WTC11 (cell line): ENCODE data around the gene SMIM41. TPM values are rescaled to one million over a fixed set of nuclear protein-coding genes. Genes with fewer than 3 reads are reported as not detected.

Experiments used
- ATAC-seq: fragments of 200-7000 bp; cut with Tn5 transposase; 2 replicates; pipeline ENCODE4 v1.10.0; 2021; ENCODE audit warnings: mild to moderate bottlenecking, moderate library complexity
- CTCF ChIA-PET: fragments of 300-600 bp; sonication (Branson Sonifier 250); formaldehyde crosslinking; loops from one replicate; lab custom pipeline; 2021; ENCODE audit warnings: antibody characterized with exemption; lab: Charles Lee
- POLR2A ChIA-PET: fragments of 350-600 bp; sonication (Branson Sonifier 250); formaldehyde crosslinking; loops from one replicate; lab custom pipeline; 2021; ENCODE audit warnings: antibody characterized with exemption; lab: Charles Lee
- DNase-seq: peaks from one replicate; pipeline ENCODE4 v3.0.0; 2021; ENCODE audit warnings: low spot score
- H3K27ac Mint-ChIP-seq: 2 replicates; pipeline ENCODE4 v1.8.0; 2021; ENCODE audit warnings: mixed read lengths
- H3K27me3 Mint-ChIP-seq: 2 replicates; pipeline ENCODE4 v1.8.0; 2021; ENCODE audit warnings: low read depth, mild to moderate bottlenecking, moderate library complexity, mixed read lengths
- H3K36me3 Mint-ChIP-seq: 2 replicates; pipeline ENCODE4 v1.8.0; 2021; ENCODE audit warnings: mixed read lengths
- H3K4me1 Mint-ChIP-seq: 2 replicates; pipeline ENCODE4 v1.8.0; 2022; ENCODE audit warnings: mixed read lengths
- H3K4me3 Mint-ChIP-seq: 2 replicates; pipeline ENCODE4 v1.8.0; 2021; ENCODE audit warnings: mild to moderate bottlenecking, moderate library complexity, mixed read lengths
- H3K9me3 Mint-ChIP-seq: 2 replicates; pipeline ENCODE4 v1.8.0; 2021; ENCODE audit warnings: mixed read lengths
- ATF6 ChIP-seq: sonication (generic); formaldehyde crosslinking; IDR thresholded peaks from 2 replicates; pipeline ENCODE4 v1.8.1; 2023; ENCODE audit warnings: mild to moderate bottlenecking, missing genetic modification reagents
- CREM ChIP-seq: sonication (generic); formaldehyde crosslinking; IDR thresholded peaks from 2 replicates; pipeline ENCODE4 v1.8.1; 2022; ENCODE audit warnings: mild to moderate bottlenecking, missing genetic modification reagents, moderate library complexity
- CTCF ChIP-seq: fragments of 200-600 bp; IDR thresholded peaks from 2 replicates; pipeline ENCODE4 v1.8.0; 2022; ENCODE audit warnings: antibody characterized with exemption
- JAZF1 ChIP-seq: fragments of 250-450 bp; sonication (Bioruptor Pico); IDR thresholded peaks from 2 replicates; pipeline ENCODE4 v1.9.0; 2021; ENCODE audit warnings: moderate library complexity, mild to moderate bottlenecking, inconsistent platforms
- KAT7 ChIP-seq: sonication (generic); formaldehyde crosslinking; IDR thresholded peaks from 2 replicates; pipeline ENCODE4 v1.8.1; 2023; ENCODE audit warnings: missing genetic modification reagents, mild to moderate bottlenecking, borderline replicate concordance
- MXD4 ChIP-seq: fragments of 250-450 bp; sonication (Bioruptor Pico); IDR thresholded peaks from 2 replicates; pipeline ENCODE4 v1.8.0; 2021; ENCODE audit warnings: mild to moderate bottlenecking, moderate library complexity, borderline replicate concordance
- NFYB ChIP-seq: sonication (generic); formaldehyde crosslinking; conservative IDR thresholded peaks from 2 replicates; pipeline ENCODE4 v1.8.0; 2022; ENCODE audit warnings: low read depth, missing genetic modification reagents
- OVOL2 ChIP-seq: fragments of 250-450 bp; sonication (Bioruptor Pico); IDR thresholded peaks from 2 replicates; pipeline ENCODE4 v1.9.0; 2021; ENCODE audit warnings: mild to moderate bottlenecking, borderline replicate concordance
- RORB ChIP-seq: fragments of 250-450 bp; sonication (Bioruptor Pico); IDR thresholded peaks from 2 replicates; pipeline ENCODE4 v1.9.0; 2021; ENCODE audit warnings: mild to moderate bottlenecking
- ZBTB21 ChIP-seq: sonication (generic); formaldehyde crosslinking; IDR thresholded peaks from 2 replicates; pipeline ENCODE4 v1.8.1; 2023; ENCODE audit warnings: mild to moderate bottlenecking, missing genetic modification reagents, borderline replicate concordance
- ZNF232 ChIP-seq: sonication (generic); formaldehyde crosslinking; IDR thresholded peaks from 2 replicates; pipeline ENCODE4 v1.8.0; 2022; ENCODE audit warnings: mild to moderate bottlenecking, missing genetic modification reagents
- ZNF263 ChIP-seq: sonication (generic); formaldehyde crosslinking; IDR thresholded peaks from 2 replicates; pipeline ENCODE4 v1.8.1; 2022; ENCODE audit warnings: low read depth, mild to moderate bottlenecking, moderate library complexity, missing genetic modification reagents
- ZNF423 ChIP-seq: fragments of 250-450 bp; sonication (Bioruptor Pico); IDR thresholded peaks from 2 replicates; pipeline ENCODE4 v2.1.2; 2022; ENCODE audit warnings: mild to moderate bottlenecking, moderate library complexity
- ZNF532 ChIP-seq: fragments of 250-450 bp; sonication (Bioruptor Pico); IDR thresholded peaks from 2 replicates; pipeline ENCODE4 v1.9.0; 2021; ENCODE audit warnings: mild to moderate bottlenecking, borderline replicate concordance
- ZNF671 ChIP-seq: fragments of 250-450 bp; sonication (Bioruptor Pico); IDR thresholded peaks from 2 replicates; pipeline ENCODE4 v1.8.0; 2021; ENCODE audit warnings: mild to moderate bottlenecking
- total RNA-seq: library from RNA; stranded (reverse); gene quantifications from 3 replicates; pipeline ENCODE4 v1.2.3, GENCODE V29; 2021
- TF ChIP-seq, protein P1 (sequence below): sonication (generic); formaldehyde crosslinking; IDR thresholded peaks from 2 replicates; pipeline ENCODE4 v1.8.1; 2023; ENCODE audit warnings: mild to moderate bottlenecking, missing genetic modification reagents, borderline replicate concordance
- TF ChIP-seq, protein P2 (sequence below): sonication (generic); formaldehyde crosslinking; IDR thresholded peaks from 2 replicates; pipeline ENCODE4 v1.8.1; 2022; ENCODE audit warnings: mild to moderate bottlenecking, moderate library complexity, missing genetic modification reagents
- TF ChIP-seq, protein P3 (sequence below): sonication (generic); formaldehyde crosslinking; conservative IDR thresholded peaks from 2 replicates; pipeline ENCODE4 v1.8.1; 2023; ENCODE audit warnings: mild to moderate bottlenecking, low read depth, missing genetic modification reagents, moderate library complexity

Gene SMIM41
- total RNA-seq, 1 experiment from 2014 or later = not detected

- no peak for TF ChIP-seq ATF6 (CRISPR knock-in tag)
- no peak for TF ChIP-seq ZNF671 (CRISPR knock-in tag)
- no peak for TF ChIP-seq ZNF532 (CRISPR knock-in tag)
- no peak for TF ChIP-seq RORB (CRISPR knock-in tag)
- no peak for TF ChIP-seq JAZF1
- TF ChIP-seq, protein P1, sequence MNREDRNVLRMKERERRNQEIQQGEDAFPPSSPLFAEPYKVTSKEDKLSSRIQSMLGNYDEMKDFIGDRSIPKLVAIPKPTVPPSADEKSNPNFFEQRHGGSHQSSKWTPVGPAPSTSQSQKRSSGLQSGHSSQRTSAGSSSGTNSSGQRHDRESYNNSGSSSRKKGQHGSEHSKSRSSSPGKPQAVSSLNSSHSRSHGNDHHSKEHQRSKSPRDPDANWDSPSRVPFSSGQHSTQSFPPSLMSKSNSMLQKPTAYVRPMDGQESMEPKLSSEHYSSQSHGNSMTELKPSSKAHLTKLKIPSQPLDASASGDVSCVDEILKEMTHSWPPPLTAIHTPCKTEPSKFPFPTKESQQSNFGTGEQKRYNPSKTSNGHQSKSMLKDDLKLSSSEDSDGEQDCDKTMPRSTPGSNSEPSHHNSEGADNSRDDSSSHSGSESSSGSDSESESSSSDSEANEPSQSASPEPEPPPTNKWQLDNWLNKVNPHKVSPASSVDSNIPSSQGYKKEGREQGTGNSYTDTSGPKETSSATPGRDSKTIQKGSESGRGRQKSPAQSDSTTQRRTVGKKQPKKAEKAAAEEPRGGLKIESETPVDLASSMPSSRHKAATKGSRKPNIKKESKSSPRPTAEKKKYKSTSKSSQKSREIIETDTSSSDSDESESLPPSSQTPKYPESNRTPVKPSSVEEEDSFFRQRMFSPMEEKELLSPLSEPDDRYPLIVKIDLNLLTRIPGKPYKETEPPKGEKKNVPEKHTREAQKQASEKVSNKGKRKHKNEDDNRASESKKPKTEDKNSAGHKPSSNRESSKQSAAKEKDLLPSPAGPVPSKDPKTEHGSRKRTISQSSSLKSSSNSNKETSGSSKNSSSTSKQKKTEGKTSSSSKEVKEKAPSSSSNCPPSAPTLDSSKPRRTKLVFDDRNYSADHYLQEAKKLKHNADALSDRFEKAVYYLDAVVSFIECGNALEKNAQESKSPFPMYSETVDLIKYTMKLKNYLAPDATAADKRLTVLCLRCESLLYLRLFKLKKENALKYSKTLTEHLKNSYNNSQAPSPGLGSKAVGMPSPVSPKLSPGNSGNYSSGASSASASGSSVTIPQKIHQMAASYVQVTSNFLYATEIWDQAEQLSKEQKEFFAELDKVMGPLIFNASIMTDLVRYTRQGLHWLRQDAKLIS (CRISPR knock-in tag) = no peak
- peak; percentile 25; the same call in 1 of the 2 replicates for TF ChIP-seq ZNF423 (CRISPR knock-in tag)
- peak; percentile 70 for TF ChIP-seq NFYB (CRISPR knock-in tag)
- peak; percentile 51; the same call in 1 of the 2 replicates for TF ChIP-seq CREM (CRISPR knock-in tag)
- peak; percentile 91 for TF ChIP-seq ZBTB21 (CRISPR knock-in tag)
Measured at GRCh38 chr12:52032804-52033445, 46.6 kb upstream of the SMIM41 start (continued).

DNA sequence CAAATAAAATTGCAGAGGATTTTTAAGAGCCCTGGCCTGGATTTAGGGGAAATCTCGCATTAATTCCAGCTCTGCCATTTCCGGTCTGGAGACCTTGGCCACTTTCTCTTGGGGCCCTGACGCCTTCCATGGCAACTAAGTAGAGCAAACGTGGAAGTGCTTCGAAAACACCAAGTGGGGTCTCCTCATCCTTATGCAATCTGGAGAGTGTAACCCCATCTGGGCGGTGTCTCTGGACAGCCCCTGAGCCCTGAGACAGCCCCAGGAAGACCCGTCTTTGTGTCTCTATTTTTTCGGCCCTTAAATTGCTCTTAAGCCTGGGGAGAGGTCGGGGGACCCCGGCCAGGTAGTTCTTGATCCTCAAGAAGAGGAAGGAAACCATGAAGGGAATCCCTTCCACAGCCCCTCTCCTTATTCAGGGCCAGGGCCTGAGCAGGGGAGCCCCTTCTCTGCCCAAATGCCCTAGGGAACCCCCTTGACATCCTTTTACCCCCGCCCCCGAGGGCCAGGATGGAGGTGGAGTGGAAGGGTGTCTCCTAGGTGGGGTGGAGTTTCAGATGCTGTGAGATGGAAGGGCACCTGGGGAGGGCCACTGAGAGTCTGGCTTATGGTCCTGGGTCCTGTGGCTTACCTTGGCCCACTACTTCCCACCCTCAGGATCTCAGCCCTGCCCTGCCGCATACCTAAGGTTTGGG is 45.9 kb upstream of the SMIM41 start:
- DNase-seq = no peak
- Mint-ChIP-seq H3K4me1 (peaks cover 36% of the 10 kb centered on the region), H3K4me3 (peak overlapping the region; percentile 68), H3K9me3 (no peaks in the 10 kb centered on the region), H3K36me3 (no peaks in the 10 kb centered on the region), H3K27ac (peak overlapping the region; percentile 95), H3K27me3 (peaks cover 51% of the 10 kb centered on the region)
- CTCF ChIA-PET = interaction anchor here (0.6 to 21.1 kb wide), 16 partner anchors 10 to 1473 kb away, joined by 3 to 1431 read pairs (median 10); partner anchors contain the start of genes ANKRD33, ATG101, NR4A1 and SMIM41
- POLR2A ChIA-PET = interaction anchor here (0.8 to 5.0 kb wide), 14 partner anchors 10 to 973 kb away, joined by 3 to 17 read pairs (median 4); partner anchors contain the start of genes ATG101, EIF4B, NR4A1 and SMIM41
- no peak for ATAC-seq
- TF ChIP-seq, protein P2, sequence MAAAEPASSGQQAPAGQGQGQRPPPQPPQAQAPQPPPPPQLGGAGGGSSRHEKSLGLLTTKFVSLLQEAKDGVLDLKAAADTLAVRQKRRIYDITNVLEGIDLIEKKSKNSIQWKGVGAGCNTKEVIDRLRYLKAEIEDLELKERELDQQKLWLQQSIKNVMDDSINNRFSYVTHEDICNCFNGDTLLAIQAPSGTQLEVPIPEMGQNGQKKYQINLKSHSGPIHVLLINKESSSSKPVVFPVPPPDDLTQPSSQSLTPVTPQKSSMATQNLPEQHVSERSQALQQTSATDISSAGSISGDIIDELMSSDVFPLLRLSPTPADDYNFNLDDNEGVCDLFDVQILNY = no peak
- TF ChIP-seq OVOL2 (CRISPR knock-in tag) = no peak
- TF ChIP-seq ZNF232 (CRISPR knock-in tag) = no peak
- TF ChIP-seq KAT7 = no peak
- TF ChIP-seq MXD4 = no peak
- TF ChIP-seq, protein P3, sequence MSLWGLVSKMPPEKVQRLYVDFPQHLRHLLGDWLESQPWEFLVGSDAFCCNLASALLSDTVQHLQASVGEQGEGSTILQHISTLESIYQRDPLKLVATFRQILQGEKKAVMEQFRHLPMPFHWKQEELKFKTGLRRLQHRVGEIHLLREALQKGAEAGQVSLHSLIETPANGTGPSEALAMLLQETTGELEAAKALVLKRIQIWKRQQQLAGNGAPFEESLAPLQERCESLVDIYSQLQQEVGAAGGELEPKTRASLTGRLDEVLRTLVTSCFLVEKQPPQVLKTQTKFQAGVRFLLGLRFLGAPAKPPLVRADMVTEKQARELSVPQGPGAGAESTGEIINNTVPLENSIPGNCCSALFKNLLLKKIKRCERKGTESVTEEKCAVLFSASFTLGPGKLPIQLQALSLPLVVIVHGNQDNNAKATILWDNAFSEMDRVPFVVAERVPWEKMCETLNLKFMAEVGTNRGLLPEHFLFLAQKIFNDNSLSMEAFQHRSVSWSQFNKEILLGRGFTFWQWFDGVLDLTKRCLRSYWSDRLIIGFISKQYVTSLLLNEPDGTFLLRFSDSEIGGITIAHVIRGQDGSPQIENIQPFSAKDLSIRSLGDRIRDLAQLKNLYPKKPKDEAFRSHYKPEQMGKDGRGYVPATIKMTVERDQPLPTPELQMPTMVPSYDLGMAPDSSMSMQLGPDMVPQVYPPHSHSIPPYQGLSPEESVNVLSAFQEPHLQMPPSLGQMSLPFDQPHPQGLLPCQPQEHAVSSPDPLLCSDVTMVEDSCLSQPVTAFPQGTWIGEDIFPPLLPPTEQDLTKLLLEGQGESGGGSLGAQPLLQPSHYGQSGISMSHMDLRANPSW (CRISPR knock-in tag) = no peak
- no peak for TF ChIP-seq NFYB (CRISPR knock-in tag)
- TF ChIP-seq ZNF263 (CRISPR knock-in tag) = no peak
- TF ChIP-seq CTCF = no peak
